Tibial nerve (tissue), 4 donors: ENCODE data around the gene GPS1.

Experiments used
- EP300 ChIP-seq, 2 donors: sonication (generic); formaldehyde crosslinking; IDR thresholded peaks; one replicate each; pipeline ENCODE4 v1.6.1; 2017; ENCODE audit warnings: antibody characterized with exemption in 2 of 2, mild to moderate bottlenecking in 1 of 2
- POLR2A ChIP-seq, 2 donors: fragments of 450-650 bp; IDR thresholded peaks; one replicate each; pipeline ENCODE4 v1.6.1; 2017; ENCODE audit warnings: antibody characterized with exemption in 2 of 2, mild to moderate bottlenecking in 2 of 2, moderate library complexity in 2 of 2
- TF ChIP-seq, protein P1 (sequence below), 5 experiments: fragments of 200-600 bp in 3 of 5; fragments of 450-650 bp in 2 of 5; sonication (generic) in 3 of 5; IDR thresholded peaks; one replicate each; pipeline ENCODE4 v1.5.1; 2016 to 2019; ENCODE audit warnings: antibody characterized with exemption in 5 of 5, mild to moderate bottlenecking in 3 of 5, moderate library complexity in 2 of 5

DNA sequence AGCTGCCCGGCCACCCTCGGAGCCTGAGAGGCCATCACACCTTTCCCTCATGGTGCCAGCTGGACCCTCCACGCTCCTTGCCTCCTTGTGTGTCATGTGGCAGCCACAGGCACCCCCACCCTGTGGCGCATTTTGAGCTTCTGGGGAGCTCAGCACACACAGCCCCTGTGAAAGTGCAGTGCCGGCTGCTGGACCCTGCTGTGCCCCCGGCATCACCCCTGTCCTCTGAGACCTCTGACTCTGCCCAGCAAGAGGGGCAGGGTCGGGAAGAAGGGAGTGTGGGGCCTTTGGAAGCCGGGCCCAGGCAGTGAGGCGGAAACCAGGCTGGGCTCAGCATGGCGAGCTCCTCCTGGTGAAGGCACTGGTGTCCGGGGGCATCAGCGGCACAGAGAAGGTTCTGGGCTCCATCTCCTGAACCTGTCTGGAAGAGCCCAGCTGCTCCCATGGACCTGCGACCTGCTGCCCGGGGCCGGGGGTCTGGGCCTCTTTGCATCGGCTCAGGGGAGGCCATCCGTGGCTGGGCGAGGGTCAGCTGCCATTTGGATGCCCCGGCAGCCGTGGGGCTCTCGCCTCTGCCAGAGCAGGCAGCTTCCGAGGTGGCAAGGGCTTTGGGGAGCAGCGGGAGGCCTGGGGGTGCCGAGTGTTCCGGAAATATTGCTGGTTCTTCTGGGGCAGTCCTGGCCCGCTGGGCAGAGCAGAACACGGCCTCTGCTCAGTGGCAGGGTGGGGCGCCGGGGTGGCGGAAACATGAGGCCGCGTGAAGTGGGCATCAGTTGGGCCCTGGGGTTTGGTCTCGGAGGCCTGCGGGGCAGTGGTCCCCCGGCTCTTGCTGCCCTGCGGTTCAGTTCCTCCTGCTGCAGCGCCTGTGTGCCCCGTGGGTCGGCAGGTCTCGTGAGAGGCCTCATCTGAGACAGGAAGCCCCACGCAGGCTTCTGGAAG lies 46.9 kb upstream of the GPS1 start:
- TF ChIP-seq, protein P1, sequence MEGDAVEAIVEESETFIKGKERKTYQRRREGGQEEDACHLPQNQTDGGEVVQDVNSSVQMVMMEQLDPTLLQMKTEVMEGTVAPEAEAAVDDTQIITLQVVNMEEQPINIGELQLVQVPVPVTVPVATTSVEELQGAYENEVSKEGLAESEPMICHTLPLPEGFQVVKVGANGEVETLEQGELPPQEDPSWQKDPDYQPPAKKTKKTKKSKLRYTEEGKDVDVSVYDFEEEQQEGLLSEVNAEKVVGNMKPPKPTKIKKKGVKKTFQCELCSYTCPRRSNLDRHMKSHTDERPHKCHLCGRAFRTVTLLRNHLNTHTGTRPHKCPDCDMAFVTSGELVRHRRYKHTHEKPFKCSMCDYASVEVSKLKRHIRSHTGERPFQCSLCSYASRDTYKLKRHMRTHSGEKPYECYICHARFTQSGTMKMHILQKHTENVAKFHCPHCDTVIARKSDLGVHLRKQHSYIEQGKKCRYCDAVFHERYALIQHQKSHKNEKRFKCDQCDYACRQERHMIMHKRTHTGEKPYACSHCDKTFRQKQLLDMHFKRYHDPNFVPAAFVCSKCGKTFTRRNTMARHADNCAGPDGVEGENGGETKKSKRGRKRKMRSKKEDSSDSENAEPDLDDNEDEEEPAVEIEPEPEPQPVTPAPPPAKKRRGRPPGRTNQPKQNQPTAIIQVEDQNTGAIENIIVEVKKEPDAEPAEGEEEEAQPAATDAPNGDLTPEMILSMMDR (IDR thresholded peaks at IDR 0.05), result no peak
- no peak for TF ChIP-seq POLR2A (IDR thresholded peaks at IDR 0.05)
- TF ChIP-seq EP300 (IDR thresholded peaks at IDR 0.05), result no peak
